Erythroblast (primary cell): ENCODE data around the gene ABLIM2.

ENCODE experiments used
- GATA1 ChIP-seq: IDR thresholded peaks from 2 replicates; pipeline ENCODE4 v1.6.1; 2011; ENCODE audit warnings: low read depth, mild to moderate bottlenecking, control low read depth, low read length, moderate library complexity
- POLR2A ChIP-seq: IDR thresholded peaks from 2 replicates; pipeline ENCODE4 v1.6.1; 2011; ENCODE audit warnings: mild to moderate bottlenecking, low read length

DNA sequence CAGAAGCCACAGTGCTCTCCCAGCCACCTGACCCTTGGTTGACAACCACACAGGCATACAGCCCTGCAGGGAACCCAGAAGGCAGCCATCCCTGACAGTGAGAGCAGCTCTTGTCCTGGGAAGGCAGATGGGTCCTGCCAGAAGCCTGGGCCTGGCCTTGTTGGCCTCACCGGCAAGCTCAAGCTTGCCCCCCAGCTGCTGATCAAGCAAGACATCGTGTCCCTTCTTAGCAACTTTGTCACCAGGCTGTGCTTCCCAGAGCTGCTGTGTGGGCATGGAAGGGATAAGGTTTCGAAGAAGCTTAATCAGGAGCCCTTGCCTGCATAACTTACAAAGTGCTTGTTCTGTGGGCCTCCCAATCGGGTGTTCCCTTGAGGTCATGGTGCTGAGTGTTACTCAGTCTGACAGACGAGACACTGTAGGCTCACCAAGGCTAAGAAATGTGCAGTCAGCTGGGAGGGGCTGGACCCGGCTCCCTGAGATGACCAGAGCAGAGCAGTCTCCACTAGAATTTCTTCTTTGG lies 6.8 kb upstream of the ABLIM2 start:
- TF ChIP-seq POLR2A (no peak), GATA1 (no peak)
